ENCODE results near the gene CMTM8. TPM values are rescaled to one million over a fixed set of nuclear protein-coding genes. Genes with fewer than 3 reads are reported as not detected.
A peak's percentile ranks its signal among the peaks of the same experiment; 100 is the strongest.

CMTM8 gene
- total and polyA plus RNA-seq, 2 experiments from 2014 or later, result 19.9 to 24.5 TPM

GRCh38 chr3:32413845-32414521 is 175.5 kb downstream of the CMTM8 start:
- Histone ChIP-seq H3K27ac (ENCODE audit: low read depth) (peak overlapping the region; percentile 61; the same call in 1 of the 2 replicates), H3K4me1 (ENCODE audit: insufficient read depth) (peaks cover 38% of the 10 kb centered on the region), H2AFZ (no peak overlapping the region), H3K4me2 (peak overlapping the region; percentile 46), H3K4me3 (no peak overlapping the region), H3K36me3 (ENCODE audit: insufficient read depth) (no peaks in the 10 kb centered on the region; the same call in 1 of the 2 replicates), H3K27me3 (ENCODE audit: insufficient read depth) (no peaks in the 10 kb centered on the region), H4K20me1 (replicated peaks; ENCODE audit: insufficient read depth) (no peaks in the 10 kb centered on the region; the same call in 1 of the 2 replicates), H3K79me2 (replicated peaks; ENCODE audit: insufficient read depth) (peaks cover 57% of the 10 kb centered on the region), H3K9me2 (ENCODE audit: insufficient read depth) (no peaks in the 10 kb centered on the region; the same call in 1 of the 2 replicates), H3F3A (replicated peaks; ENCODE audit: low read depth) (0 out of 2 replicates have a peak, but pooled peaks cover 4% of the 10 kb centered on the region)
- ATAC-seq, result peak; percentile 80
- peaks cover 7% of the 10 kb centered on the region; the same call in 2 of the 3 replicates for H3K9me3 Mint-ChIP-seq
- peak; percentile 18 for DNase-seq (ENCODE audit: low spot score)
- peaks cover 8% of the 10 kb centered on the region for H3K27me3 Mint-ChIP-seq (ENCODE audit: insufficient read depth, low read depth, poor library complexity)
- peak overlapping the region; percentile 33 for H3K27ac Mint-ChIP-seq
- H3K4me3 Mint-ChIP-seq, result no peak overlapping the region
- peaks cover 44% of the 10 kb centered on the region for H3K4me1 Mint-ChIP-seq
- H3K36me3 Mint-ChIP-seq (ENCODE audit: low read depth), result peaks cover 8% of the 10 kb centered on the region; the same call in 2 of the 3 replicates
- TF ChIP-seq, protein P1, sequence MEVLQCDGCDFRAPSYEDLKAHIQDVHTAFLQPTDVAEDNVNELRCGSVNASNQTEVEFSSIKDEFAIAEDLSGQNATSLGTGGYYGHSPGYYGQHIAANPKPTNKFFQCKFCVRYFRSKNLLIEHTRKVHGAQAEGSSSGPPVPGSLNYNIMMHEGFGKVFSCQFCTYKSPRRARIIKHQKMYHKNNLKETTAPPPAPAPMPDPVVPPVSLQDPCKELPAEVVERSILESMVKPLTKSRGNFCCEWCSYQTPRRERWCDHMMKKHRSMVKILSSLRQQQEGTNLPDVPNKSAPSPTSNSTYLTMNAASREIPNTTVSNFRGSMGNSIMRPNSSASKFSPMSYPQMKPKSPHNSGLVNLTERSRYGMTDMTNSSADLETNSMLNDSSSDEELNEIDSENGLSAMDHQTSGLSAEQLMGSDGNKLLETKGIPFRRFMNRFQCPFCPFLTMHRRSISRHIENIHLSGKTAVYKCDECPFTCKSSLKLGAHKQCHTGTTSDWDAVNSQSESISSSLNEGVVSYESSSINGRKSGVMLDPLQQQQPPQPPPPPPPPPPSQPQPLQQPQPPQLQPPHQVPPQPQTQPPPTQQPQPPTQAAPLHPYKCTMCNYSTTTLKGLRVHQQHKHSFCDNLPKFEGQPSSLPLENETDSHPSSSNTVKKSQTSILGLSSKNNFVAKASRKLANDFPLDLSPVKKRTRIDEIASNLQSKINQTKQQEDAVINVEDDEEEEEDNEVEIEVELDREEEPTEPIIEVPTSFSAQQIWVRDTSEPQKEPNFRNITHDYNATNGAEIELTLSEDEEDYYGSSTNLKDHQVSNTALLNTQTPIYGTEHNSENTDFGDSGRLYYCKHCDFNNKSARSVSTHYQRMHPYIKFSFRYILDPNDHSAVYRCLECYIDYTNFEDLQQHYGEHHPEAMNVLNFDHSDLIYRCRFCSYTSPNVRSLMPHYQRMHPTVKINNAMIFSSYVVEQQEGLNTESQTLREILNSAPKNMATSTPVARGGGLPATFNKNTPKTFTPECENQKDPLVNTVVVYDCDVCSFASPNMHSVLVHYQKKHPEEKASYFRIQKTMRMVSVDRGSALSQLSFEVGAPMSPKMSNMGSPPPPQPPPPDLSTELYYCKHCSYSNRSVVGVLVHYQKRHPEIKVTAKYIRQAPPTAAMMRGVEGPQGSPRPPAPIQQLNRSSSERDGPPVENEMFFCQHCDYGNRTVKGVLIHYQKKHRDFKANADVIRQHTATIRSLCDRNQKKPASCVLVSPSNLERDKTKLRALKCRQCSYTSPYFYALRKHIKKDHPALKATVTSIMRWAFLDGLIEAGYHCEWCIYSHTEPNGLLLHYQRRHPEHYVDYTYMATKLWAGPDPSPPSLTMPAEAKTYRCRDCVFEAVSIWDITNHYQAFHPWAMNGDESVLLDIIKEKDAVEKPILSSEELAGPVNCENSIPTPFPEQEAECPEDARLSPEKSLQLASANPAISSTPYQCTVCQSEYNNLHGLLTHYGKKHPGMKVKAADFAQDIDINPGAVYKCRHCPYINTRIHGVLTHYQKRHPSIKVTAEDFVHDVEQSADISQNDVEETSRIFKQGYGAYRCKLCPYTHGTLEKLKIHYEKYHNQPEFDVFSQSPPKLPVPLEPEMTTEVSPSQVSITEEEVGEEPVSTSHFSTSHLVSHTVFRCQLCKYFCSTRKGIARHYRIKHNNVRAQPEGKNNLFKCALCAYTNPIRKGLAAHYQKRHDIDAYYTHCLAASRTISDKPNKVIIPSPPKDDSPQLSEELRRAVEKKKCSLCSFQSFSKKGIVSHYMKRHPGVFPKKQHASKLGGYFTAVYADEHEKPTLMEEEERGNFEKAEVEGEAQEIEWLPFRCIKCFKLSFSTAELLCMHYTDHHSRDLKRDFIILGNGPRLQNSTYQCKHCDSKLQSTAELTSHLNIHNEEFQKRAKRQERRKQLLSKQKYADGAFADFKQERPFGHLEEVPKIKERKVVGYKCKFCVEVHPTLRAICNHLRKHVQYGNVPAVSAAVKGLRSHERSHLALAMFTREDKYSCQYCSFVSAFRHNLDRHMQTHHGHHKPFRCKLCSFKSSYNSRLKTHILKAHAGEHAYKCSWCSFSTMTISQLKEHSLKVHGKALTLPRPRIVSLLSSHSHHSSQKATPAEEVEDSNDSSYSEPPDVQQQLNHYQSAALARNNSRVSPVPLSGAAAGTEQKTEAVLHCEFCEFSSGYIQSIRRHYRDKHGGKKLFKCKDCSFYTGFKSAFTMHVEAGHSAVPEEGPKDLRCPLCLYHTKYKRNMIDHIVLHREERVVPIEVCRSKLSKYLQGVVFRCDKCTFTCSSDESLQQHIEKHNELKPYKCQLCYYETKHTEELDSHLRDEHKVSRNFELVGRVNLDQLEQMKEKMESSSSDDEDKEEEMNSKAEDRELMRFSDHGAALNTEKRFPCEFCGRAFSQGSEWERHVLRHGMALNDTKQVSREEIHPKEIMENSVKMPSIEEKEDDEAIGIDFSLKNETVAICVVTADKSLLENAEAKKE (CRISPR knock-in tag; IDR thresholded peaks at IDR 0.05), result no peak
- no peak for TF ChIP-seq POLR2AphosphoS5 (IDR thresholded peaks at IDR 0.05; ENCODE audit: low read depth)
- TF ChIP-seq EZH2phosphoT487 (IDR thresholded peaks at IDR 0.05; ENCODE audit: unreplicated experiment), result no peak
- TF ChIP-seq, protein P2, sequence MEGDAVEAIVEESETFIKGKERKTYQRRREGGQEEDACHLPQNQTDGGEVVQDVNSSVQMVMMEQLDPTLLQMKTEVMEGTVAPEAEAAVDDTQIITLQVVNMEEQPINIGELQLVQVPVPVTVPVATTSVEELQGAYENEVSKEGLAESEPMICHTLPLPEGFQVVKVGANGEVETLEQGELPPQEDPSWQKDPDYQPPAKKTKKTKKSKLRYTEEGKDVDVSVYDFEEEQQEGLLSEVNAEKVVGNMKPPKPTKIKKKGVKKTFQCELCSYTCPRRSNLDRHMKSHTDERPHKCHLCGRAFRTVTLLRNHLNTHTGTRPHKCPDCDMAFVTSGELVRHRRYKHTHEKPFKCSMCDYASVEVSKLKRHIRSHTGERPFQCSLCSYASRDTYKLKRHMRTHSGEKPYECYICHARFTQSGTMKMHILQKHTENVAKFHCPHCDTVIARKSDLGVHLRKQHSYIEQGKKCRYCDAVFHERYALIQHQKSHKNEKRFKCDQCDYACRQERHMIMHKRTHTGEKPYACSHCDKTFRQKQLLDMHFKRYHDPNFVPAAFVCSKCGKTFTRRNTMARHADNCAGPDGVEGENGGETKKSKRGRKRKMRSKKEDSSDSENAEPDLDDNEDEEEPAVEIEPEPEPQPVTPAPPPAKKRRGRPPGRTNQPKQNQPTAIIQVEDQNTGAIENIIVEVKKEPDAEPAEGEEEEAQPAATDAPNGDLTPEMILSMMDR (conservative IDR thresholded peaks at IDR 0.05; ENCODE audit: low read depth in 2 of 2), result no peak
- no peak for TF ChIP-seq ZNF114 (CRISPR knock-in tag; IDR thresholded peaks at IDR 0.05)
- TF ChIP-seq CREB1 (CRISPR knock-in tag; IDR thresholded peaks at IDR 0.05; ENCODE audit: low read depth), result no peak
- TF ChIP-seq NANOG (IDR thresholded peaks at IDR 0.05; ENCODE audit: borderline replicate concordance), result no peak
- TF ChIP-seq REST (IDR thresholded peaks at IDR 0.05; ENCODE audit: unreplicated experiment), result no peak
- no peak for TF ChIP-seq JUNB (IDR thresholded peaks at IDR 0.05; ENCODE audit: unreplicated experiment)
- no peak for TF ChIP-seq ETS1 (IDR thresholded peaks at IDR 0.05)
- no peak for TF ChIP-seq STAT1 (IDR thresholded peaks at IDR 0.05; ENCODE audit: unreplicated experiment)
- TF ChIP-seq ZNF331 (CRISPR knock-in tag; IDR thresholded peaks at IDR 0.05; ENCODE audit: low read depth), result no peak
- no peak for TF ChIP-seq EZH2 (IDR thresholded peaks at IDR 0.05; ENCODE audit: low read depth, unreplicated experiment)
